Endothelial cell of umbilical vein (primary cell): ENCODE data around the gene ADCY7. TPM values are rescaled to one million over a fixed set of nuclear protein-coding genes. Genes with fewer than 3 reads are reported as not detected.

Experiments used
- BruUV-seq: library from RNA; stranded (reverse); fragments of 400-500 nt; replicated peaks from 2 replicates; lab custom pipeline; 2021; lab: Mats Ljungman, UMichigan
- CTCF ChIA-PET: fragments of 300-600, 350-600 bp; sonication (Branson Sonifier 250); formaldehyde crosslinking; loops from one replicate; lab custom pipeline; 2021; ENCODE audit warnings: antibody characterized with exemption, inconsistent platforms; lab: Charles Lee
- POLR2A ChIA-PET: fragments of 300-600, 350-600 bp; sonication (Branson Sonifier 250); formaldehyde crosslinking; loops from one replicate; lab custom pipeline; 2021; ENCODE audit warnings: antibody characterized with exemption, inconsistent platforms; lab: Charles Lee
- DNase-seq: peaks from one replicate; pipeline ENCODE4 v3.0.0-alpha.2; 2011; ENCODE audit warnings: low read depth, low spot score
- FAIRE-seq: peaks from 2 replicates; lab custom pipeline; 2011; peaks lifted over from hg19 to GRCh38; lab: Jason Lieb, UNC
- H2AFZ ChIP-seq: 2 replicates; pipeline ENCODE4 v1.6.0; 2012; ENCODE audit warnings: low read depth, low read length, control low read depth, inconsistent platforms
- H3K27ac ChIP-seq: 2 replicates; pipeline ENCODE4 v1.5.1; 2011; ENCODE audit warnings: low read depth, mild to moderate bottlenecking, control low read depth, low read length, moderate library complexity; ENCODE audit not compliant: insufficient read depth
- H3K27me3 ChIP-seq, 2 experiments: 2 replicates each; pipeline versions ENCODE4 v1.6.0 to v1.6.1; 2011; ENCODE audit warnings: low read length in 2 of 2, mixed read lengths in 1 of 2; ENCODE audit not compliant: control insufficient read depth in 2 of 2, insufficient read depth in 2 of 2
- H3K36me3 ChIP-seq, 2 experiments: 2 replicates in 1 of 2; 3 replicates in 1 of 2; pipeline ENCODE4 v1.5.1; 2011; ENCODE audit warnings: low read length in 2 of 2, mild to moderate bottlenecking in 1 of 2, moderate library complexity in 1 of 2; ENCODE audit not compliant: control insufficient read depth in 2 of 2, insufficient read depth in 2 of 2; ENCODE audit errors: extremely low read depth in 1 of 2
- H3K4me1 ChIP-seq: 3 replicates; pipeline ENCODE4 v1.5.1; 2011; ENCODE audit warnings: mild to moderate bottlenecking, low read length; ENCODE audit not compliant: control insufficient read depth, insufficient read depth; ENCODE audit errors: extremely low read depth
- H3K4me2 ChIP-seq: 2 replicates; pipeline ENCODE4 v1.6.1; 2011; ENCODE audit warnings: low read length, control low read depth, mixed read lengths; ENCODE audit not compliant: insufficient read depth
- H3K4me3 ChIP-seq, 3 experiments: fragments of 200-600 bp in 1 of 3; sonication (generic), shearing (Covaris generic) in 1 of 3; replicated peaks in 1 of 3; 2 replicates each; pipeline ENCODE4 v1.5.1; 2011 to 2016; ENCODE audit warnings: control low read depth in 3 of 3, low read length in 3 of 3, mild to moderate bottlenecking in 2 of 3, inconsistent platforms in 1 of 3, low read depth in 1 of 3, moderate library complexity in 1 of 3; ENCODE audit not compliant: insufficient read depth in 1 of 3
- H3K79me2 ChIP-seq: 2 replicates; pipeline ENCODE4 v1.6.0; 2012; ENCODE audit warnings: low read length, inconsistent platforms; ENCODE audit not compliant: control insufficient read depth, insufficient read depth
- H3K9ac ChIP-seq: replicated peaks from 2 replicates; pipeline ENCODE3; 2011; ENCODE audit warnings: low read length, control low read depth; ENCODE audit not compliant: insufficient read depth; ENCODE audit errors: extremely low read depth
- H3K9me1 ChIP-seq: replicated peaks from 3 replicates; pipeline ENCODE4 v1.6.0; 2011; ENCODE audit warnings: mild to moderate bottlenecking, low read length; ENCODE audit not compliant: control insufficient read depth, insufficient read depth; ENCODE audit errors: extremely low read depth
- H3K9me3 ChIP-seq: replicated peaks from 2 replicates; pipeline ENCODE4 v1.5.1; 2012; ENCODE audit warnings: low read length, inconsistent platforms; ENCODE audit not compliant: control insufficient read depth, insufficient read depth
- H4K20me1 ChIP-seq: replicated peaks from 2 replicates; pipeline ENCODE3; 2011; ENCODE audit warnings: mild to moderate bottlenecking, low read length; ENCODE audit not compliant: control insufficient read depth, insufficient read depth; ENCODE audit errors: extremely low read depth
- CTCF ChIP-seq, 2 donors: IDR thresholded peaks; 1 replicate in 1 of 2; 2 replicates in 1 of 2; pipeline ENCODE4 v1.5.1; 2011; ENCODE audit warnings: low read length in 2 of 2, mild to moderate bottlenecking in 2 of 2, moderate library complexity in 2 of 2, control low read depth in 1 of 2, inconsistent platforms in 1 of 2, low read depth in 1 of 2; ENCODE audit not compliant: insufficient read depth in 1 of 2; ENCODE audit errors: extremely low read depth in 1 of 2
- EZH2 ChIP-seq: IDR thresholded peaks from 2 replicates; pipeline ENCODE4 v1.6.1; 2012; ENCODE audit warnings: borderline replicate concordance, low read depth, mild to moderate bottlenecking, moderate library complexity, low read length, inconsistent platforms; ENCODE audit not compliant: severe bottlenecking
- dilution Hi-C: fragments of 300-500 bp; cut with MboI; formaldehyde crosslinking; loops from one replicate; pipeline ENCODE4 v1.15.0; 2019; ENCODE audit warnings: low sequenced_read_pairs; ENCODE audit not compliant: extremely low pct_ligation_motif_present
- intact Hi-C: fragments of 100-400 bp; cut with micrococcal nuclease; formaldehyde crosslinking; loops from one replicate; pipeline ENCODE4 v1.10.0; 2022
- polyA plus RNA-seq, 4 experiments: library from polyadenylated mRNA; depleted of rRNA in 3 of 4; stranded (reverse) in 3 of 4; unstranded in 1 of 4; fragments of >200 nt; gene quantifications; 2 replicates each; pipeline versions ENCODE4 v1.2.1 to v1.2.3, GENCODE V29; 2011 to 2012; ENCODE audit warnings: missing spikeins in 1 of 4
- total RNA-seq: library from RNA; stranded (reverse); gene quantifications from 2 replicates; pipeline ENCODE4 v1.2.3, GENCODE V29; 2021

The ADCY7 gene
- total and polyA plus RNA-seq, 2 donors (not counting 3 experiments of a cell fraction or from before 2014, with no cell fraction given) = 3.5 to 9.3 TPM

DNA sequence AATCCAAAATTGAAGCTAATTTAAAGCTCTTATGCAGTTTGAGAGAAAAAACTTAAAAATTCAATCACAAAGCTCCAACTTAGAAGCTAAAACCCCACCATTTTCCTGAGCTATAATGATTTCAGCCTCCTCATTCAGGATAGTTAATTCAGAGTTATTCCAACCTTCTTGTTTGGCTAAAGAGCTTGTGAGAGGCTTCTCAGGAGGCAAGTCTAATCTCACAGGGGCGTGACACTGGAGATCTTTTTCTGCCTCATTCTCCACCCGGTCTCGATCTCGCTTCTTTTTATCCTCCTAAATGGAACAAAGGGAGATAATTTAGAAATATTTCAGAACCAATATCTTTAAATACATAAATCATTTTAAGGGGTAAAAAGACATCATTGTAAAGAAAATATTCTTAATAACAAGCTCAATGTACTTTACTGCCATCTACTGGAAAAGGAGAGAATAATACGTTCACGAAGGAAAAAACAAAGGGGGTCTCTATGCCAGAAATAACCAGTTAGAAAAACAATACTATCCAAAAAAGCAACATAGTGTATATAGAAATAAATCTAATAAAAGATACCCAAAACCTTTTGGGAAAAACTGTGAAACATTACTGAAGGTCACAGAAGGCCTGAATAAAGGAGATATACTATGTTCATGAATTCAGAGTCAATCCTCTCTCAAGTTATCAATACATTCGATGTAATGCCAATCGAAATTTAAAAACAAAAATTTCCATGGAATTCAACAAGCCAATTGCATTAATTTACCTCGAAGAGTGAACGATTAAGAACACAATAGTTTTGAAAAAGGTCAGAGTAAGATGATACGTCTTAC lies 88.5 kb downstream of the ADCY7 start:
- dilution Hi-C loops (no loop called here), intact Hi-C loops (loop anchor here (1.0 kb wide), 2 partner anchors 110 to 141 kb away; no protein-coding TSS in a partner anchor)
- TF ChIP-seq EZH2 = no peak
- peak; percentile 25 to 37 for TF ChIP-seq CTCF (IDR thresholded peaks at IDR 0.05; ENCODE audit: extremely low read depth in 1 of 2, insufficient read depth in 1 of 2, low read depth in 1 of 2, low read length in 2 of 2)
- Histone ChIP-seq H3K9me1 (no peaks in the 10 kb centered on the region), H3K4me2 (no peak overlapping the region), H3K27me3 (no peaks in the 10 kb centered on the region), H3K36me3 (peaks cover 2 to 13% of the 10 kb centered on the region in 2 experiments), H3K4me3 (no peak overlapping the region), H3K79me2 (peaks cover 29% of the 10 kb centered on the region), H2AFZ (no peak overlapping the region), H3K4me1 (no peaks in the 10 kb centered on the region), H4K20me1 (peaks cover 5% of the 10 kb centered on the region), H3K27ac (no peak overlapping the region), H3K9ac (no peak overlapping the region), H3K9me3 (no peaks in the 10 kb centered on the region)
- ChIA-PET CTCF (interaction anchor here (0.5 to 3.4 kb wide), 65 partner anchors 9 to 1628 kb away, joined by 3 to 106 read pairs (median 4); partner anchors contain the start of genes BRD7, CNEP1R1 and HEATR3), POLR2A (interaction anchor here (0.5 to 0.7 kb wide), 2 partner anchors 9 to 63 kb away, joined by 3 to 6 read pairs; no protein-coding TSS in a partner anchor)
- DNase-seq (peak; percentile 33), FAIRE-seq (no peak)
- no TSS peak for BruUV-seq

DNA sequence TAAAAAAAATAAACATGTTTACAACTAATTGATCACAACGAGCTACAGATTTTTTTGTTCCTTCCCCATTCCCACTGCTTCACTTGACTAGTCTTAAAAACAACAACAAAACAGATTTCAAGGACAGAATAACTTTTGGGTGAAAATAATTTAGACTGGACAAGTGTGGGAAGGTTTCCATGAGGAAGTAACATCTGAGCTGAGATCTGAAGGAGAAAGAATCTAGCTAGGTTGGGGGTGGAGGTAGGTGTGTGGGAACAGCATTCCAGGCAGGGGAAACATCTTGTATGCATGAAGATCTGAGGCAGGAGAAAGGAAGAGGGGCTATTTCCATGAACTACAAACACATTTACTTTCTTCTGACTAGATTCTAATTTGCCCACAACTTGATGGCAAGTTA lies 93.3 kb downstream of the ADCY7 start:
- intact Hi-C loops = no loop called here
- no peak overlapping the region for H2AFZ ChIP-seq
- peaks cover 65% of the 10 kb centered on the region for H3K79me2 ChIP-seq
- no peak overlapping the region for H3K9ac ChIP-seq
- DNase-seq (no peak), FAIRE-seq (no peak)
- no peaks in the 10 kb centered on the region for H3K9me1 ChIP-seq
- CTCF ChIA-PET = interaction anchor here (1.0 to 2.0 kb wide), 7 partner anchors 18 to 447 kb away, joined by 3 to 8 read pairs (median 4); partner anchors contain the start of gene CNEP1R1
- dilution Hi-C loops = no loop called here
- H3K9me3 ChIP-seq = no peaks in the 10 kb centered on the region
- POLR2A ChIA-PET = no interaction called here
- H3K4me2 ChIP-seq = no peak overlapping the region
- H3K4me1 ChIP-seq = no peaks in the 10 kb centered on the region
- no peak overlapping the region for H3K27ac ChIP-seq
- H3K27me3 ChIP-seq = no peaks in the 10 kb centered on the region
- no peak for TF ChIP-seq EZH2
- no TSS peak for BruUV-seq
- H3K4me3 ChIP-seq = no peak overlapping the region
- peaks cover 5% of the 10 kb centered on the region for H4K20me1 ChIP-seq
- H3K36me3 ChIP-seq = peaks cover 6 to 11% of the 10 kb centered on the region in 2 experiments
